GM23338 (cell line): Measurements from ENCODE around the gene SENP8. TPM values are rescaled to one million over a fixed set of nuclear protein-coding genes. Genes with fewer than 3 reads are reported as not detected.

Source experiments
- ATAC-seq: fragments of 200-7000 bp; cut with Tn5 transposase; 3 replicates; pipeline ENCODE4 v1.9.1; 2020
- DNase-seq: peaks from one replicate; pipeline ENCODE4 v3.0.0-alpha.2; 2015; ENCODE audit warnings: low spot score
- H2AFZ ChIP-seq: fragments of 200-600 bp; sonication (generic); 2 replicates; pipeline ENCODE4 v1.8.0; 2016; ENCODE audit warnings: antibody characterized with exemption, mild to moderate bottlenecking, moderate library complexity
- H3F3A ChIP-seq: fragments of 200-600 bp; sonication (generic); replicated peaks from 2 replicates; pipeline ENCODE4 v1.8.0; 2017; ENCODE audit warnings: antibody characterized with exemption, mixed run types, low read depth
- H3K27ac ChIP-seq: fragments of 200-600 bp; sonication (generic); 2 replicates; pipeline ENCODE4 v1.6.1; 2016; ENCODE audit warnings: low read depth
- H3K27me3 ChIP-seq: fragments of 200-600 bp; sonication (generic); 2 replicates; pipeline ENCODE4 v1.8.0; 2016; ENCODE audit warnings: mild to moderate bottlenecking, mixed run types, moderate library complexity; ENCODE audit not compliant: insufficient read depth
- H3K36me3 ChIP-seq: fragments of 200-600 bp; sonication (generic); 2 replicates; pipeline ENCODE4 v1.8.0; 2016; ENCODE audit warnings: mild to moderate bottlenecking; ENCODE audit not compliant: insufficient read depth
- H3K4me1 ChIP-seq: fragments of 200-600 bp; sonication (generic); 2 replicates; pipeline ENCODE4 v1.8.0; 2016; ENCODE audit warnings: mild to moderate bottlenecking, moderate library complexity; ENCODE audit not compliant: insufficient read depth
- H3K4me2 ChIP-seq: fragments of 200-600 bp; sonication (generic); 2 replicates; pipeline ENCODE4 v1.7.1; 2017; ENCODE audit warnings: mixed run types
- H3K4me3 ChIP-seq: fragments of 200-600 bp; sonication (generic); 2 replicates; pipeline ENCODE4 v1.6.1; 2016; ENCODE audit warnings: mixed run types
- H3K79me2 ChIP-seq: fragments of 200-600 bp; sonication (generic); replicated peaks from 2 replicates; pipeline ENCODE4 v1.8.0; 2017; ENCODE audit warnings: mild to moderate bottlenecking; ENCODE audit not compliant: insufficient read depth
- H3K9me2 ChIP-seq: fragments of 200-600 bp; sonication (generic); 2 replicates; pipeline ENCODE4 v1.8.0; 2017; ENCODE audit not compliant: insufficient read depth
- H4K20me1 ChIP-seq: fragments of 200-600 bp; sonication (generic); replicated peaks from 2 replicates; pipeline ENCODE4 v1.8.0; 2017; ENCODE audit warnings: mild to moderate bottlenecking; ENCODE audit not compliant: insufficient read depth
- H3K27ac Mint-ChIP-seq: 2 replicates; pipeline ENCODE4 v1.8.0; 2020; ENCODE audit warnings: inconsistent platforms, mild to moderate bottlenecking, moderate library complexity, mixed read lengths
- H3K27me3 Mint-ChIP-seq: 3 replicates; pipeline ENCODE4 v1.8.0; 2022; ENCODE audit warnings: low read depth, mild to moderate bottlenecking, moderate library complexity, mixed read lengths, inconsistent platforms; ENCODE audit not compliant: insufficient read depth, poor library complexity
- H3K36me3 Mint-ChIP-seq: 3 replicates; pipeline ENCODE4 v1.8.0; 2021; ENCODE audit warnings: low read depth, mild to moderate bottlenecking, inconsistent platforms, moderate library complexity, mixed read lengths
- H3K4me1 Mint-ChIP-seq: 3 replicates; pipeline ENCODE4 v1.8.0; 2020; ENCODE audit warnings: mild to moderate bottlenecking, inconsistent platforms, mixed read lengths
- H3K4me3 Mint-ChIP-seq: 3 replicates; pipeline ENCODE4 v1.8.0; 2021; ENCODE audit warnings: moderate library complexity, mild to moderate bottlenecking, inconsistent platforms, mixed read lengths
- H3K9me3 Mint-ChIP-seq: 3 replicates; pipeline ENCODE4 v1.8.0; 2020; ENCODE audit warnings: moderate library complexity, mild to moderate bottlenecking, inconsistent platforms, mixed read lengths
- CREB1 ChIP-seq: fragments of 250-450 bp; sonication (Bioruptor Pico); IDR thresholded peaks from 2 replicates; pipeline ENCODE4 v1.5.0; 2020; ENCODE audit warnings: low read depth, mild to moderate bottlenecking, moderate library complexity
- CTCF ChIP-seq, 2 experiments: fragments of 200-600 bp in 1 of 2; sonication (generic) in 1 of 2; conservative IDR thresholded peaks; 2 replicates each; pipeline versions ENCODE4 v1.5.1 to v1.6.1; 2016 to 2017; ENCODE audit warnings: antibody characterized with exemption in 2 of 2, low read depth in 2 of 2, mild to moderate bottlenecking in 2 of 2, moderate library complexity in 1 of 2
- ETS1 ChIP-seq: IDR thresholded peaks from 2 replicates; pipeline ENCODE4 v1.6.1; 2016; ENCODE audit warnings: antibody characterized with exemption
- EZH2 ChIP-seq: fragments of 200-600 bp; sonication (generic); IDR thresholded peaks from one replicate; pipeline ENCODE4 v1.8.0; 2017; ENCODE audit warnings: antibody characterized with exemption, mild to moderate bottlenecking, low read depth; ENCODE audit not compliant: unreplicated experiment
- JUNB ChIP-seq: IDR thresholded peaks from one replicate; pipeline ENCODE4 v1.6.1; 2016; ENCODE audit warnings: antibody characterized with exemption; ENCODE audit not compliant: unreplicated experiment
- POLR2AphosphoS5 ChIP-seq: IDR thresholded peaks from 2 replicates; pipeline ENCODE4 v1.6.1; 2016; ENCODE audit warnings: antibody characterized with exemption, low read depth
- REST ChIP-seq: IDR thresholded peaks from one replicate; pipeline ENCODE4 v1.6.1; 2018; ENCODE audit warnings: antibody characterized with exemption; ENCODE audit not compliant: unreplicated experiment
- STAT1 ChIP-seq: IDR thresholded peaks from one replicate; pipeline ENCODE4 v1.6.1; 2016; ENCODE audit warnings: antibody characterized with exemption; ENCODE audit not compliant: unreplicated experiment
- polyA plus RNA-seq: library from polyadenylated mRNA; unstranded; fragments of >200 nt; fragmentation: Nextera tagmentation; extraction: Ambion mirVana; gene quantifications from 2 replicates; pipeline ENCODE4 v1.2.1, GENCODE V29; 2016
- total RNA-seq: library from RNA; depleted of rRNA; stranded (reverse); fragments of >200 nt; shearing (Covaris generic); gene quantifications from 2 replicates; pipeline ENCODE4 v1.2.3, GENCODE V29; 2014

SENP8 gene
- total and polyA plus RNA-seq, 2 experiments from 2014 or later = 3.1 to 7.7 TPM

- Histone ChIP-seq H2AFZ (no peak overlapping the region), H3K9me2 (no peaks in the 10 kb centered on the region), H3K27ac (no peak overlapping the region), H4K20me1 (no peaks in the 10 kb centered on the region), H3K27me3 (no peaks in the 10 kb centered on the region), H3K4me3 (no peak overlapping the region), H3K36me3 (no peaks in the 10 kb centered on the region), H3K79me2 (no peaks in the 10 kb centered on the region), H3K4me2 (no peak overlapping the region), H3K4me1 (no peaks in the 10 kb centered on the region), H3F3A (no peaks in the 10 kb centered on the region)
- DNase-seq (no peak), ATAC-seq (no peak)
- TF ChIP-seq ETS1 (no peak), POLR2AphosphoS5 (no peak)
- no peaks in the 10 kb centered on the region; the same call in 2 of the 3 replicates for H3K9me3 Mint-ChIP-seq
- no peaks in the 10 kb centered on the region for H3K36me3 Mint-ChIP-seq
- H3K27me3 Mint-ChIP-seq = peaks cover 7% of the 10 kb centered on the region
- no peak overlapping the region for H3K27ac Mint-ChIP-seq
- peaks cover 23% of the 10 kb centered on the region for H3K4me1 Mint-ChIP-seq
- H3K4me3 Mint-ChIP-seq = no peak overlapping the region
Observed at GRCh38 chr15:72176159-72176558, 58.0 kb downstream of the SENP8 start.

GRCh38 chr15:72176743-72177142 is 58.5 kb downstream of the SENP8 start:
- DNase-seq = no peak
- Mint-ChIP-seq H3K4me1 (peaks cover 23% of the 10 kb centered on the region), H3K27me3 (peaks cover 7% of the 10 kb centered on the region), H3K27ac (no peak overlapping the region), H3K4me3 (no peak overlapping the region), H3K9me3 (no peaks in the 10 kb centered on the region; the same call in 2 of the 3 replicates), H3K36me3 (no peaks in the 10 kb centered on the region)
- no peak overlapping the region for H3K4me3 ChIP-seq
- H2AFZ ChIP-seq = no peak overlapping the region
- no peaks in the 10 kb centered on the region for H3K4me1 ChIP-seq
- no peaks in the 10 kb centered on the region for H3F3A ChIP-seq
- H3K9me2 ChIP-seq = no peaks in the 10 kb centered on the region
- no peaks in the 10 kb centered on the region for H3K36me3 ChIP-seq
- no peak overlapping the region for H3K4me2 ChIP-seq
- H3K79me2 ChIP-seq = no peaks in the 10 kb centered on the region
- ATAC-seq = no peak
- H4K20me1 ChIP-seq = no peaks in the 10 kb centered on the region
- H3K27ac ChIP-seq = no peak overlapping the region
- no peaks in the 10 kb centered on the region for H3K27me3 ChIP-seq
- TF ChIP-seq EZH2 (no peak), JUNB (no peak), ETS1 (no peak), CTCF (conservative IDR thresholded peaks at IDR 0.05; ENCODE audit: low read depth in 2 of 2) (no peak), CREB1 (no peak), REST (no peak), STAT1 (no peak)
